ENCODE results near the gene GNAI3.

Gene GNAI3

GRCh38 chr1:109637446-109637845 is 89.0 kb downstream of the GNAI3 start:
- no peak for DNase-seq (ENCODE audit: low spot score)

GRCh38 chr1:109639063-109639840 is 90.8 kb downstream of the GNAI3 start:
- DNase-seq (ENCODE audit: low spot score) = no peak

GRCh38 chr1:109639841-109640184 is 91.4 kb downstream of the GNAI3 start:
- DNase-seq (ENCODE audit: low spot score) = no peak

GRCh38 chr1:109640285-109640865 is 92.0 kb downstream of the GNAI3 start:
- DNase-seq (ENCODE audit: low spot score) = peak; percentile 75

GRCh38 chr1:109641078-109641740 is 92.8 kb downstream of the GNAI3 start:
- DNase-seq (ENCODE audit: low spot score) = no peak

GRCh38 chr1:109641861-109642260 is 93.4 kb downstream of the GNAI3 start:
- no peak for DNase-seq (ENCODE audit: low spot score)

- no peak for DNase-seq (ENCODE audit: low spot score)
Measured at GRCh38 chr1:109642626-109643025, 94.2 kb downstream of the GNAI3 start.

- DNase-seq (ENCODE audit: low spot score) = no peak
Measured at GRCh38 chr1:109643385-109644230, 95.2 kb downstream of the GNAI3 start.

- DNase-seq (ENCODE audit: low spot score) = no peak
Measured at GRCh38 chr1:109644670-109645069, 96.3 kb downstream of the GNAI3 start.

GRCh38 chr1:109649491-109649914 is 101.1 kb downstream of the GNAI3 start:
- peak; percentile 58 for DNase-seq (ENCODE audit: low spot score)

- no peak for DNase-seq (ENCODE audit: low spot score)
Measured at GRCh38 chr1:109650609-109651008, 102.2 kb downstream of the GNAI3 start.

- DNase-seq (ENCODE audit: low spot score) = no peak
Measured at GRCh38 chr1:109652402-109652801, 104.0 kb downstream of the GNAI3 start.

- DNase-seq (ENCODE audit: low spot score) = no peak
Measured at GRCh38 chr1:109653306-109653705, 104.9 kb downstream of the GNAI3 start.

- no peak for DNase-seq (ENCODE audit: low spot score)
Measured at GRCh38 chr1:109654519-109654918, 106.1 kb downstream of the GNAI3 start.

- peak; percentile 52 for DNase-seq (ENCODE audit: low spot score)
Measured at GRCh38 chr1:109655615-109656519, 107.5 kb downstream of the GNAI3 start, which contains the start of gene GSTM4. Gene GSTM4, plus strand, starts transcription at chr1:109656099. Its CDS starts 291 bp downstream, at chr1:109656390.

- no peak for DNase-seq (ENCODE audit: low spot score)
Measured at GRCh38 chr1:109657395-109657794, 109.0 kb downstream of the GNAI3 start.

- DNase-seq (ENCODE audit: low spot score) = no peak
Measured at GRCh38 chr1:109657970-109658369, 109.6 kb downstream of the GNAI3 start.

GRCh38 chr1:109658533-109659042 is 110.2 kb downstream of the GNAI3 start:
- no peak for DNase-seq (ENCODE audit: low spot score)

GRCh38 chr1:109659145-109659544 is 110.7 kb downstream of the GNAI3 start:
- DNase-seq (ENCODE audit: low spot score) = no peak

GRCh38 chr1:109659997-109660690 is 111.7 kb downstream of the GNAI3 start:
- peak; percentile 35 for DNase-seq (ENCODE audit: low spot score)
